MM.1S (cell line): ENCODE results near the gene RMND1.

Experiments
- DNase-seq: peaks from one replicate; pipeline ENCODE4 v3.0.0-alpha.2; 2015
- H2AFZ ChIP-seq: fragments of 300-600 bp; sonication (generic); 2 replicates; pipeline ENCODE4 v1.6.0; 2016; ENCODE audit warnings: antibody characterized with exemption, low read length
- H3F3A ChIP-seq: fragments of 300-600 bp; sonication (generic); 2 replicates; pipeline ENCODE4 v1.6.1; 2016; ENCODE audit warnings: mild to moderate bottlenecking, antibody characterized with exemption, low read length, moderate library complexity, mixed read lengths; ENCODE audit not compliant: insufficient read depth
- H3K27ac ChIP-seq: fragments of 300-600 bp; sonication (generic); 2 replicates; pipeline ENCODE4 v1.5.1; 2016; ENCODE audit warnings: mild to moderate bottlenecking, low read length
- H3K27me3 ChIP-seq: fragments of 300-600 bp; sonication (generic); replicated peaks from 2 replicates; pipeline ENCODE4 v1.6.0; 2016; ENCODE audit warnings: low read length; ENCODE audit not compliant: insufficient read depth
- H3K36me3 ChIP-seq: fragments of 300-600 bp; sonication (generic); replicated peaks from 2 replicates; pipeline ENCODE4 v1.6.1; 2016; ENCODE audit warnings: mild to moderate bottlenecking, low read length, mixed read lengths; ENCODE audit not compliant: insufficient read depth
- H3K4me1 ChIP-seq: fragments of 300-600 bp; sonication (generic); 2 replicates; pipeline ENCODE4 v1.6.1; 2016; ENCODE audit warnings: low read length, mixed read lengths
- H3K4me2 ChIP-seq: fragments of 300-600 bp; sonication (generic); 2 replicates; pipeline ENCODE4 v1.6.0; 2016; ENCODE audit warnings: low read depth, low read length
- H3K4me3 ChIP-seq: fragments of 300-600 bp; sonication (generic); 2 replicates; pipeline ENCODE4 v1.5.1; 2016; ENCODE audit warnings: low read length, mixed read lengths
- H3K79me2 ChIP-seq: fragments of 300-600 bp; sonication (generic); 2 replicates; pipeline ENCODE4 v1.6.1; 2016; ENCODE audit warnings: mixed run types, low read length, mixed read lengths
- H3K9ac ChIP-seq: fragments of 300-600 bp; sonication (generic); 2 replicates; pipeline ENCODE4 v1.6.1; 2016; ENCODE audit warnings: low read length, mixed read lengths
- H3K9me2 ChIP-seq: fragments of 300-600 bp; sonication (generic); replicated peaks from 2 replicates; pipeline ENCODE4 v1.6.1; 2016; ENCODE audit warnings: mild to moderate bottlenecking, low read length, mixed read lengths; ENCODE audit not compliant: insufficient read depth
- H3K9me3 ChIP-seq: fragments of 300-600 bp; sonication (generic); replicated peaks from 2 replicates; pipeline ENCODE4 v1.6.1; 2016; ENCODE audit warnings: mild to moderate bottlenecking, low read length, mixed read lengths; ENCODE audit not compliant: insufficient read depth
- H4K20me1 ChIP-seq: fragments of 300-600 bp; sonication (generic); 2 replicates; pipeline ENCODE4 v1.6.1; 2016; ENCODE audit warnings: mild to moderate bottlenecking, low read length, moderate library complexity, mixed read lengths; ENCODE audit not compliant: insufficient read depth
- CTCF ChIP-seq: fragments of 300-600 bp; sonication (generic); IDR thresholded peaks from 2 replicates; pipeline ENCODE4 v1.5.1; 2016; ENCODE audit warnings: antibody characterized with exemption, low read length, mixed read lengths
- EZH2 ChIP-seq: fragments of 300-600 bp; sonication (generic); optimal IDR thresholded peaks from 2 replicates; pipeline ENCODE3; 2017; ENCODE audit warnings: low read depth, mild to moderate bottlenecking, antibody characterized with exemption, low read length, mixed read lengths
- EZH2phosphoT487 ChIP-seq: fragments of 300-600 bp; sonication (generic); IDR thresholded peaks from 2 replicates; pipeline ENCODE4 v1.6.1; 2018; ENCODE audit warnings: antibody characterized with exemption, low read length

RMND1 gene

GRCh38 chr6:151482290-151482689, 30.4 kb upstream of the RMND1 start:
- Histone ChIP-seq H3K4me1 (no peaks in the 10 kb centered on the region), H3K27me3 (no peaks in the 10 kb centered on the region), H3F3A (no peaks in the 10 kb centered on the region), H3K9me2 (no peaks in the 10 kb centered on the region), H2AFZ (no peak overlapping the region), H3K4me2 (peak overlapping the region; percentile 37; the same call in 1 of the 2 replicates), H3K36me3 (no peaks in the 10 kb centered on the region), H3K9me3 (no peaks in the 10 kb centered on the region), H3K4me3 (no peak overlapping the region), H4K20me1 (no peaks in the 10 kb centered on the region), H3K9ac (no peak overlapping the region), H3K79me2 (no peaks in the 10 kb centered on the region), H3K27ac (peak overlapping the region; percentile 29; the same call in 1 of the 2 replicates)
- no peak for TF ChIP-seq CTCF
- no peak for TF ChIP-seq EZH2phosphoT487
- TF ChIP-seq EZH2: no peak
- DNase-seq: no peak

- Histone ChIP-seq H4K20me1 (no peaks in the 10 kb centered on the region), H3K79me2 (no peaks in the 10 kb centered on the region), H3F3A (no peaks in the 10 kb centered on the region), H3K36me3 (no peaks in the 10 kb centered on the region), H3K9me2 (no peaks in the 10 kb centered on the region), H3K4me2 (no peak overlapping the region), H3K4me3 (no peak overlapping the region), H2AFZ (no peak overlapping the region), H3K9ac (no peak overlapping the region), H3K27me3 (no peaks in the 10 kb centered on the region), H3K4me1 (no peaks in the 10 kb centered on the region), H3K27ac (no peak overlapping the region), H3K9me3 (no peaks in the 10 kb centered on the region)
- no peak for TF ChIP-seq EZH2
- no peak for TF ChIP-seq EZH2phosphoT487
- TF ChIP-seq CTCF: no peak
- DNase-seq: no peak
These were observed 29.9 kb upstream of the RMND1 start for GRCh38 chr6:151481786-151482185.

GRCh38 chr6:151478670-151479069, 26.7 kb upstream of the RMND1 start:
- Histone ChIP-seq H4K20me1 (no peaks in the 10 kb centered on the region), H2AFZ (no peak overlapping the region), H3K9me2 (no peaks in the 10 kb centered on the region), H3K27ac (no peak overlapping the region), H3K9me3 (no peaks in the 10 kb centered on the region), H3F3A (no peaks in the 10 kb centered on the region), H3K79me2 (no peaks in the 10 kb centered on the region), H3K36me3 (no peaks in the 10 kb centered on the region), H3K27me3 (no peaks in the 10 kb centered on the region), H3K4me2 (no peak overlapping the region), H3K4me3 (no peak overlapping the region), H3K9ac (no peak overlapping the region), H3K4me1 (no peaks in the 10 kb centered on the region)
- TF ChIP-seq EZH2 (no peak), CTCF (no peak), EZH2phosphoT487 (no peak)
- DNase-seq: no peak
